GM23338 (cell line): ENCODE results near the gene OR6J1. TPM values are rescaled to one million over a fixed set of nuclear protein-coding genes. Genes with fewer than 3 reads are reported as not detected.

Experiments used
- ATAC-seq: fragments of 200-7000 bp; cut with Tn5 transposase; 3 replicates; pipeline ENCODE4 v1.9.1; 2020
- DNase-seq: peaks from one replicate; pipeline ENCODE4 v3.0.0-alpha.2; 2015; ENCODE audit warnings: low spot score
- H2AFZ ChIP-seq: fragments of 200-600 bp; sonication (generic); 2 replicates; pipeline ENCODE4 v1.8.0; 2016; ENCODE audit warnings: antibody characterized with exemption, mild to moderate bottlenecking, moderate library complexity
- H3F3A ChIP-seq: fragments of 200-600 bp; sonication (generic); replicated peaks from 2 replicates; pipeline ENCODE4 v1.8.0; 2017; ENCODE audit warnings: antibody characterized with exemption, mixed run types, low read depth
- H3K27ac ChIP-seq: fragments of 200-600 bp; sonication (generic); 2 replicates; pipeline ENCODE4 v1.6.1; 2016; ENCODE audit warnings: low read depth
- H3K27me3 ChIP-seq: fragments of 200-600 bp; sonication (generic); 2 replicates; pipeline ENCODE4 v1.8.0; 2016; ENCODE audit warnings: mild to moderate bottlenecking, mixed run types, moderate library complexity; ENCODE audit not compliant: insufficient read depth
- H3K36me3 ChIP-seq: fragments of 200-600 bp; sonication (generic); 2 replicates; pipeline ENCODE4 v1.8.0; 2016; ENCODE audit warnings: mild to moderate bottlenecking; ENCODE audit not compliant: insufficient read depth
- H3K4me1 ChIP-seq: fragments of 200-600 bp; sonication (generic); 2 replicates; pipeline ENCODE4 v1.8.0; 2016; ENCODE audit warnings: mild to moderate bottlenecking, moderate library complexity; ENCODE audit not compliant: insufficient read depth
- H3K4me2 ChIP-seq: fragments of 200-600 bp; sonication (generic); 2 replicates; pipeline ENCODE4 v1.7.1; 2017; ENCODE audit warnings: mixed run types
- H3K4me3 ChIP-seq: fragments of 200-600 bp; sonication (generic); 2 replicates; pipeline ENCODE4 v1.6.1; 2016; ENCODE audit warnings: mixed run types
- H3K79me2 ChIP-seq: fragments of 200-600 bp; sonication (generic); replicated peaks from 2 replicates; pipeline ENCODE4 v1.8.0; 2017; ENCODE audit warnings: mild to moderate bottlenecking; ENCODE audit not compliant: insufficient read depth
- H3K9me2 ChIP-seq: fragments of 200-600 bp; sonication (generic); 2 replicates; pipeline ENCODE4 v1.8.0; 2017; ENCODE audit not compliant: insufficient read depth
- H4K20me1 ChIP-seq: fragments of 200-600 bp; sonication (generic); replicated peaks from 2 replicates; pipeline ENCODE4 v1.8.0; 2017; ENCODE audit warnings: mild to moderate bottlenecking; ENCODE audit not compliant: insufficient read depth
- H3K27ac Mint-ChIP-seq: 2 replicates; pipeline ENCODE4 v1.8.0; 2020; ENCODE audit warnings: inconsistent platforms, mild to moderate bottlenecking, moderate library complexity, mixed read lengths
- H3K27me3 Mint-ChIP-seq: 3 replicates; pipeline ENCODE4 v1.8.0; 2022; ENCODE audit warnings: low read depth, mild to moderate bottlenecking, moderate library complexity, mixed read lengths, inconsistent platforms; ENCODE audit not compliant: insufficient read depth, poor library complexity
- H3K36me3 Mint-ChIP-seq: 3 replicates; pipeline ENCODE4 v1.8.0; 2021; ENCODE audit warnings: low read depth, mild to moderate bottlenecking, inconsistent platforms, moderate library complexity, mixed read lengths
- H3K4me1 Mint-ChIP-seq: 3 replicates; pipeline ENCODE4 v1.8.0; 2020; ENCODE audit warnings: mild to moderate bottlenecking, inconsistent platforms, mixed read lengths
- H3K4me3 Mint-ChIP-seq: 3 replicates; pipeline ENCODE4 v1.8.0; 2021; ENCODE audit warnings: moderate library complexity, mild to moderate bottlenecking, inconsistent platforms, mixed read lengths
- H3K9me3 Mint-ChIP-seq: 3 replicates; pipeline ENCODE4 v1.8.0; 2020; ENCODE audit warnings: moderate library complexity, mild to moderate bottlenecking, inconsistent platforms, mixed read lengths
- CREB1 ChIP-seq: fragments of 250-450 bp; sonication (Bioruptor Pico); IDR thresholded peaks from 2 replicates; pipeline ENCODE4 v1.5.0; 2020; ENCODE audit warnings: low read depth, mild to moderate bottlenecking, moderate library complexity
- EZH2 ChIP-seq: fragments of 200-600 bp; sonication (generic); IDR thresholded peaks from one replicate; pipeline ENCODE4 v1.8.0; 2017; ENCODE audit warnings: antibody characterized with exemption, mild to moderate bottlenecking, low read depth; ENCODE audit not compliant: unreplicated experiment
- EZH2phosphoT487 ChIP-seq: fragments of 200-600 bp; sonication (generic); IDR thresholded peaks from one replicate; pipeline ENCODE4 v1.8.1; 2018; ENCODE audit warnings: antibody characterized with exemption; ENCODE audit not compliant: unreplicated experiment
- JUNB ChIP-seq: IDR thresholded peaks from one replicate; pipeline ENCODE4 v1.6.1; 2016; ENCODE audit warnings: antibody characterized with exemption; ENCODE audit not compliant: unreplicated experiment
- NANOG ChIP-seq: IDR thresholded peaks from 2 replicates; pipeline ENCODE4 v1.6.1; 2016; ENCODE audit warnings: antibody characterized with exemption, borderline replicate concordance
- POLR2AphosphoS5 ChIP-seq: IDR thresholded peaks from 2 replicates; pipeline ENCODE4 v1.6.1; 2016; ENCODE audit warnings: antibody characterized with exemption, low read depth
- STAT1 ChIP-seq: IDR thresholded peaks from one replicate; pipeline ENCODE4 v1.6.1; 2016; ENCODE audit warnings: antibody characterized with exemption; ENCODE audit not compliant: unreplicated experiment
- ZNF114 ChIP-seq: fragments of 250-450 bp; sonication (Bioruptor Pico); IDR thresholded peaks from 2 replicates; pipeline ENCODE4 v1.5.0; 2020; ENCODE audit warnings: mild to moderate bottlenecking, moderate library complexity
- ZNF331 ChIP-seq: fragments of 250-450 bp; sonication (Bioruptor Pico); IDR thresholded peaks from 2 replicates; pipeline ENCODE4 v1.5.0; 2020; ENCODE audit warnings: low read depth, mild to moderate bottlenecking, moderate library complexity
- polyA plus RNA-seq: library from polyadenylated mRNA; unstranded; fragments of >200 nt; fragmentation: Nextera tagmentation; extraction: Ambion mirVana; gene quantifications from 2 replicates; pipeline ENCODE4 v1.2.1, GENCODE V29; 2016
- total RNA-seq: library from RNA; depleted of rRNA; stranded (reverse); fragments of >200 nt; shearing (Covaris generic); gene quantifications from 2 replicates; pipeline ENCODE4 v1.2.3, GENCODE V29; 2014
- TF ChIP-seq, protein P1 (sequence below): IDR thresholded peaks from one replicate; pipeline ENCODE4 v1.6.1; 2018; ENCODE audit warnings: antibody characterized with exemption; ENCODE audit not compliant: unreplicated experiment
- TF ChIP-seq, protein P2 (sequence below): IDR thresholded peaks from 2 replicates; pipeline ENCODE4 v1.6.1; 2016; ENCODE audit warnings: antibody characterized with exemption
- TF ChIP-seq, protein P3 (sequence below), 2 experiments: fragments of 200-600 bp in 1 of 2; sonication (generic) in 1 of 2; conservative IDR thresholded peaks; 2 replicates each; pipeline versions ENCODE4 v1.5.1 to v1.6.1; 2016 to 2017; ENCODE audit warnings: antibody characterized with exemption in 2 of 2, low read depth in 2 of 2, mild to moderate bottlenecking in 2 of 2, moderate library complexity in 1 of 2
- TF ChIP-seq, protein P4 (sequence below): fragments of 250-450 bp; sonication (Bioruptor Pico); IDR thresholded peaks from 2 replicates; pipeline ENCODE4 v1.5.0; 2020; ENCODE audit warnings: mild to moderate bottlenecking, moderate library complexity

Gene OR6J1
- total and polyA plus RNA-seq, 2 experiments from 2014 or later: not detected

DNA sequence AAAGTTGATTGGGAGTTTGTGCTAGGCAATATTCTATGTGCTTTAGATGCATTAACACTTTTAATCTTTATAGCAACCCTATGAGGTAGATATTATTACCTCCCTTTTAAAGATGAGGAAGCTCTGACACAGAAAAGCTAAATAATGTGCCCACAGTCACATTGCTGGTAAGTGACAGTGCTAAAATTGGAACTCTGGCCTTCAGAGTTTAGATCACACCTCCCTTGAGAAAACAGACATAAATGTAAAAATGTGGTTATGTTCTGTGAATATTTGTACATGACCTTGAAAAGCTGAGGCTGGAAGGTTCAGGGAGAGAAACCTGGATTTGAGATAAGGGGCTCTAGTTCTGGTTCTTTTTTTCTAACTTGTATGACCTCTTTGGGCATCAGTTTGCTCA is 44.1 kb downstream of the OR6J1 start:
- H3K36me3 ChIP-seq: peaks cover 25% of the 10 kb centered on the region
- peak overlapping the region; percentile 98; the same call in 2 of the 3 replicates for H3K4me3 Mint-ChIP-seq
- H3K4me3 ChIP-seq: peak overlapping the region; percentile 97; the same call in 1 of the 2 replicates
- peaks cover 22% of the 10 kb centered on the region for H3K4me1 ChIP-seq
- DNase-seq (no peak), ATAC-seq (no peak)
- H3K9me2 ChIP-seq: no peaks in the 10 kb centered on the region
- peak overlapping the region; percentile 91 for H3K4me2 ChIP-seq
- H3K36me3 Mint-ChIP-seq: peaks cover 44% of the 10 kb centered on the region
- peaks cover 14% of the 10 kb centered on the region for H3K27me3 Mint-ChIP-seq
- H3K27ac Mint-ChIP-seq: peak overlapping the region; percentile 77
- H4K20me1 ChIP-seq: no peaks in the 10 kb centered on the region; the same call in 1 of the 2 replicates
- no peaks in the 10 kb centered on the region for H3K9me3 Mint-ChIP-seq
- H3K79me2 ChIP-seq: peaks cover 23% of the 10 kb centered on the region
- TF ChIP-seq, protein P1, sequence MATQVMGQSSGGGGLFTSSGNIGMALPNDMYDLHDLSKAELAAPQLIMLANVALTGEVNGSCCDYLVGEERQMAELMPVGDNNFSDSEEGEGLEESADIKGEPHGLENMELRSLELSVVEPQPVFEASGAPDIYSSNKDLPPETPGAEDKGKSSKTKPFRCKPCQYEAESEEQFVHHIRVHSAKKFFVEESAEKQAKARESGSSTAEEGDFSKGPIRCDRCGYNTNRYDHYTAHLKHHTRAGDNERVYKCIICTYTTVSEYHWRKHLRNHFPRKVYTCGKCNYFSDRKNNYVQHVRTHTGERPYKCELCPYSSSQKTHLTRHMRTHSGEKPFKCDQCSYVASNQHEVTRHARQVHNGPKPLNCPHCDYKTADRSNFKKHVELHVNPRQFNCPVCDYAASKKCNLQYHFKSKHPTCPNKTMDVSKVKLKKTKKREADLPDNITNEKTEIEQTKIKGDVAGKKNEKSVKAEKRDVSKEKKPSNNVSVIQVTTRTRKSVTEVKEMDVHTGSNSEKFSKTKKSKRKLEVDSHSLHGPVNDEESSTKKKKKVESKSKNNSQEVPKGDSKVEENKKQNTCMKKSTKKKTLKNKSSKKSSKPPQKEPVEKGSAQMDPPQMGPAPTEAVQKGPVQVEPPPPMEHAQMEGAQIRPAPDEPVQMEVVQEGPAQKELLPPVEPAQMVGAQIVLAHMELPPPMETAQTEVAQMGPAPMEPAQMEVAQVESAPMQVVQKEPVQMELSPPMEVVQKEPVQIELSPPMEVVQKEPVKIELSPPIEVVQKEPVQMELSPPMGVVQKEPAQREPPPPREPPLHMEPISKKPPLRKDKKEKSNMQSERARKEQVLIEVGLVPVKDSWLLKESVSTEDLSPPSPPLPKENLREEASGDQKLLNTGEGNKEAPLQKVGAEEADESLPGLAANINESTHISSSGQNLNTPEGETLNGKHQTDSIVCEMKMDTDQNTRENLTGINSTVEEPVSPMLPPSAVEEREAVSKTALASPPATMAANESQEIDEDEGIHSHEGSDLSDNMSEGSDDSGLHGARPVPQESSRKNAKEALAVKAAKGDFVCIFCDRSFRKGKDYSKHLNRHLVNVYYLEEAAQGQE: no peak
- TF ChIP-seq, protein P2, sequence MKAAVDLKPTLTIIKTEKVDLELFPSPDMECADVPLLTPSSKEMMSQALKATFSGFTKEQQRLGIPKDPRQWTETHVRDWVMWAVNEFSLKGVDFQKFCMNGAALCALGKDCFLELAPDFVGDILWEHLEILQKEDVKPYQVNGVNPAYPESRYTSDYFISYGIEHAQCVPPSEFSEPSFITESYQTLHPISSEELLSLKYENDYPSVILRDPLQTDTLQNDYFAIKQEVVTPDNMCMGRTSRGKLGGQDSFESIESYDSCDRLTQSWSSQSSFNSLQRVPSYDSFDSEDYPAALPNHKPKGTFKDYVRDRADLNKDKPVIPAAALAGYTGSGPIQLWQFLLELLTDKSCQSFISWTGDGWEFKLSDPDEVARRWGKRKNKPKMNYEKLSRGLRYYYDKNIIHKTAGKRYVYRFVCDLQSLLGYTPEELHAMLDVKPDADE: no peak
- TF ChIP-seq, protein P3, sequence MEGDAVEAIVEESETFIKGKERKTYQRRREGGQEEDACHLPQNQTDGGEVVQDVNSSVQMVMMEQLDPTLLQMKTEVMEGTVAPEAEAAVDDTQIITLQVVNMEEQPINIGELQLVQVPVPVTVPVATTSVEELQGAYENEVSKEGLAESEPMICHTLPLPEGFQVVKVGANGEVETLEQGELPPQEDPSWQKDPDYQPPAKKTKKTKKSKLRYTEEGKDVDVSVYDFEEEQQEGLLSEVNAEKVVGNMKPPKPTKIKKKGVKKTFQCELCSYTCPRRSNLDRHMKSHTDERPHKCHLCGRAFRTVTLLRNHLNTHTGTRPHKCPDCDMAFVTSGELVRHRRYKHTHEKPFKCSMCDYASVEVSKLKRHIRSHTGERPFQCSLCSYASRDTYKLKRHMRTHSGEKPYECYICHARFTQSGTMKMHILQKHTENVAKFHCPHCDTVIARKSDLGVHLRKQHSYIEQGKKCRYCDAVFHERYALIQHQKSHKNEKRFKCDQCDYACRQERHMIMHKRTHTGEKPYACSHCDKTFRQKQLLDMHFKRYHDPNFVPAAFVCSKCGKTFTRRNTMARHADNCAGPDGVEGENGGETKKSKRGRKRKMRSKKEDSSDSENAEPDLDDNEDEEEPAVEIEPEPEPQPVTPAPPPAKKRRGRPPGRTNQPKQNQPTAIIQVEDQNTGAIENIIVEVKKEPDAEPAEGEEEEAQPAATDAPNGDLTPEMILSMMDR (conservative IDR thresholded peaks at IDR 0.05; ENCODE audit: low read depth in 2 of 2): no peak
- TF ChIP-seq STAT1 (no peak), JUNB (no peak), CREB1 (CRISPR knock-in tag) (no peak), POLR2AphosphoS5 (no peak), EZH2phosphoT487 (no peak), ZNF331 (CRISPR knock-in tag) (no peak), EZH2 (no peak), ZNF114 (CRISPR knock-in tag) (no peak), NANOG (no peak)
- TF ChIP-seq, protein P4, sequence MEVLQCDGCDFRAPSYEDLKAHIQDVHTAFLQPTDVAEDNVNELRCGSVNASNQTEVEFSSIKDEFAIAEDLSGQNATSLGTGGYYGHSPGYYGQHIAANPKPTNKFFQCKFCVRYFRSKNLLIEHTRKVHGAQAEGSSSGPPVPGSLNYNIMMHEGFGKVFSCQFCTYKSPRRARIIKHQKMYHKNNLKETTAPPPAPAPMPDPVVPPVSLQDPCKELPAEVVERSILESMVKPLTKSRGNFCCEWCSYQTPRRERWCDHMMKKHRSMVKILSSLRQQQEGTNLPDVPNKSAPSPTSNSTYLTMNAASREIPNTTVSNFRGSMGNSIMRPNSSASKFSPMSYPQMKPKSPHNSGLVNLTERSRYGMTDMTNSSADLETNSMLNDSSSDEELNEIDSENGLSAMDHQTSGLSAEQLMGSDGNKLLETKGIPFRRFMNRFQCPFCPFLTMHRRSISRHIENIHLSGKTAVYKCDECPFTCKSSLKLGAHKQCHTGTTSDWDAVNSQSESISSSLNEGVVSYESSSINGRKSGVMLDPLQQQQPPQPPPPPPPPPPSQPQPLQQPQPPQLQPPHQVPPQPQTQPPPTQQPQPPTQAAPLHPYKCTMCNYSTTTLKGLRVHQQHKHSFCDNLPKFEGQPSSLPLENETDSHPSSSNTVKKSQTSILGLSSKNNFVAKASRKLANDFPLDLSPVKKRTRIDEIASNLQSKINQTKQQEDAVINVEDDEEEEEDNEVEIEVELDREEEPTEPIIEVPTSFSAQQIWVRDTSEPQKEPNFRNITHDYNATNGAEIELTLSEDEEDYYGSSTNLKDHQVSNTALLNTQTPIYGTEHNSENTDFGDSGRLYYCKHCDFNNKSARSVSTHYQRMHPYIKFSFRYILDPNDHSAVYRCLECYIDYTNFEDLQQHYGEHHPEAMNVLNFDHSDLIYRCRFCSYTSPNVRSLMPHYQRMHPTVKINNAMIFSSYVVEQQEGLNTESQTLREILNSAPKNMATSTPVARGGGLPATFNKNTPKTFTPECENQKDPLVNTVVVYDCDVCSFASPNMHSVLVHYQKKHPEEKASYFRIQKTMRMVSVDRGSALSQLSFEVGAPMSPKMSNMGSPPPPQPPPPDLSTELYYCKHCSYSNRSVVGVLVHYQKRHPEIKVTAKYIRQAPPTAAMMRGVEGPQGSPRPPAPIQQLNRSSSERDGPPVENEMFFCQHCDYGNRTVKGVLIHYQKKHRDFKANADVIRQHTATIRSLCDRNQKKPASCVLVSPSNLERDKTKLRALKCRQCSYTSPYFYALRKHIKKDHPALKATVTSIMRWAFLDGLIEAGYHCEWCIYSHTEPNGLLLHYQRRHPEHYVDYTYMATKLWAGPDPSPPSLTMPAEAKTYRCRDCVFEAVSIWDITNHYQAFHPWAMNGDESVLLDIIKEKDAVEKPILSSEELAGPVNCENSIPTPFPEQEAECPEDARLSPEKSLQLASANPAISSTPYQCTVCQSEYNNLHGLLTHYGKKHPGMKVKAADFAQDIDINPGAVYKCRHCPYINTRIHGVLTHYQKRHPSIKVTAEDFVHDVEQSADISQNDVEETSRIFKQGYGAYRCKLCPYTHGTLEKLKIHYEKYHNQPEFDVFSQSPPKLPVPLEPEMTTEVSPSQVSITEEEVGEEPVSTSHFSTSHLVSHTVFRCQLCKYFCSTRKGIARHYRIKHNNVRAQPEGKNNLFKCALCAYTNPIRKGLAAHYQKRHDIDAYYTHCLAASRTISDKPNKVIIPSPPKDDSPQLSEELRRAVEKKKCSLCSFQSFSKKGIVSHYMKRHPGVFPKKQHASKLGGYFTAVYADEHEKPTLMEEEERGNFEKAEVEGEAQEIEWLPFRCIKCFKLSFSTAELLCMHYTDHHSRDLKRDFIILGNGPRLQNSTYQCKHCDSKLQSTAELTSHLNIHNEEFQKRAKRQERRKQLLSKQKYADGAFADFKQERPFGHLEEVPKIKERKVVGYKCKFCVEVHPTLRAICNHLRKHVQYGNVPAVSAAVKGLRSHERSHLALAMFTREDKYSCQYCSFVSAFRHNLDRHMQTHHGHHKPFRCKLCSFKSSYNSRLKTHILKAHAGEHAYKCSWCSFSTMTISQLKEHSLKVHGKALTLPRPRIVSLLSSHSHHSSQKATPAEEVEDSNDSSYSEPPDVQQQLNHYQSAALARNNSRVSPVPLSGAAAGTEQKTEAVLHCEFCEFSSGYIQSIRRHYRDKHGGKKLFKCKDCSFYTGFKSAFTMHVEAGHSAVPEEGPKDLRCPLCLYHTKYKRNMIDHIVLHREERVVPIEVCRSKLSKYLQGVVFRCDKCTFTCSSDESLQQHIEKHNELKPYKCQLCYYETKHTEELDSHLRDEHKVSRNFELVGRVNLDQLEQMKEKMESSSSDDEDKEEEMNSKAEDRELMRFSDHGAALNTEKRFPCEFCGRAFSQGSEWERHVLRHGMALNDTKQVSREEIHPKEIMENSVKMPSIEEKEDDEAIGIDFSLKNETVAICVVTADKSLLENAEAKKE: no peak
- no peaks in the 10 kb centered on the region for H3F3A ChIP-seq
- H3K27ac ChIP-seq: no peak overlapping the region
- no peak overlapping the region for H2AFZ ChIP-seq
- no peaks in the 10 kb centered on the region for H3K27me3 ChIP-seq
- H3K4me1 Mint-ChIP-seq: peaks cover 24% of the 10 kb centered on the region
